Suprapubic skin (tissue), 4 donors: Measurements from ENCODE around the gene NPB. TPM values are rescaled to one million over a fixed set of nuclear protein-coding genes. Genes with fewer than 3 reads are reported as not detected.

Source experiments
- DNase-seq, 2 donors: peaks; one replicate each; pipeline ENCODE4 v3.0.0-alpha.2; 2019; ENCODE audit warnings: low spot score in 2 of 2
- H3K27ac ChIP-seq: fragments of 200-600 bp; sonication (generic); one replicate; pipeline ENCODE4 v1.5.1; 2019
- H3K27me3 ChIP-seq: fragments of 200-600 bp; sonication (generic); one replicate; pipeline ENCODE4 v1.5.1; 2019
- H3K36me3 ChIP-seq: fragments of 200-600 bp; sonication (generic); one replicate; pipeline ENCODE4 v1.5.1; 2019
- H3K4me1 ChIP-seq: fragments of 200-600 bp; sonication (generic); one replicate; pipeline ENCODE4 v1.5.1; 2019
- H3K4me3 ChIP-seq: fragments of 200-600 bp; sonication (generic); one replicate; pipeline ENCODE4 v1.5.1; 2019; ENCODE audit warnings: mild to moderate bottlenecking
- H3K9me3 ChIP-seq: fragments of 200-600 bp; sonication (generic); one replicate; pipeline ENCODE4 v1.5.1; 2019
- CTCF ChIP-seq, 2 donors: fragments of 200-600 bp in 1 of 2; fragments of 450-650 bp in 1 of 2; sonication (generic) in 1 of 2; IDR thresholded peaks; one replicate each; pipeline ENCODE4 v1.5.1; 2016 to 2019; ENCODE audit warnings: antibody characterized with exemption in 2 of 2, mild to moderate bottlenecking in 1 of 2, moderate library complexity in 1 of 2
- EP300 ChIP-seq: sonication (generic); formaldehyde crosslinking; IDR thresholded peaks from one replicate; pipeline ENCODE4 v1.6.1; 2017; ENCODE audit warnings: antibody characterized with exemption
- POLR2A ChIP-seq, 2 donors: fragments of 450-650 bp; IDR thresholded peaks; one replicate each; pipeline ENCODE4 v1.6.1; 2017; ENCODE audit warnings: antibody characterized with exemption in 2 of 2, mild to moderate bottlenecking in 2 of 2, moderate library complexity in 2 of 2
- POLR2AphosphoS5 ChIP-seq, 3 donors: sonication (generic); formaldehyde crosslinking; IDR thresholded peaks; one replicate each; pipeline ENCODE4 v1.6.1; 2017; ENCODE audit warnings: antibody characterized with exemption in 3 of 3
- WGBS: methylation state at CpG from one replicate; pipeline ENCODE4 v1.1.5; 2018; 5-methylcytosine and 5-hydroxymethylcytosine counted together
- total RNA-seq, 4 donors: library from RNA; depleted of rRNA; stranded (reverse); fragments of >200 nt; gene quantifications; one replicate each; pipeline ENCODE4 v1.1.0, GENCODE V29; 2016

NPB gene
- total RNA-seq, 4 donors from 2014 or later: 0.40 TPM; not detected in 3

DNA sequence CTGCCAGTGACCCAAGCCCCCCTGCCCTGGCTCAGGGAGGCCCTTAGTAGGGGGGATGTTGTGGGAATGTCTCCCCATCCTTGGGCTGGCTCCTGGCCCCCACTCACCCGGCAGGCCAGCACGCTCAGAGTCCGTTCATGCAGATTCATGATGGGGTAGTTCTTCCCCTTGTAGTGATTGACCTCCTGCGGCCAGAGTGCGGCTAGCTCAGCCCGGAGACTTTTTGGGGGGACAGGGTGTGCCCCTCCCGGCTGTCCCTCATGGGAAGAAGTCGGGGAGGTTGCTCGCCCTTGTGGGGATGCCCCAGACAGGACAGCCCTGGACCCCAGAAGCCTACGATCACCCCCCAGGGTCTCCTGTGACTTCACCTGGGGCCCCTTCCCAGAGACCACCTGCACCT, 4.0 kb downstream of the NPB start:
- DNase-seq: no peak
- Histone ChIP-seq H3K27me3 (no peaks in the 10 kb centered on the region), H3K9me3 (no peaks in the 10 kb centered on the region), H3K4me3 (no peak overlapping the region), H3K36me3 (peaks cover 37% of the 10 kb centered on the region), H3K27ac (no peak overlapping the region), H3K4me1 (peaks cover 31% of the 10 kb centered on the region)
- WGBS: no CpG with 5 or more reads among the region's 10 CpGs
- TF ChIP-seq CTCF (IDR thresholded peaks at IDR 0.05) (no peak), POLR2AphosphoS5 (IDR thresholded peaks at IDR 0.05) (no peak), EP300 (no peak), POLR2A (IDR thresholded peaks at IDR 0.05) (no peak)

DNA sequence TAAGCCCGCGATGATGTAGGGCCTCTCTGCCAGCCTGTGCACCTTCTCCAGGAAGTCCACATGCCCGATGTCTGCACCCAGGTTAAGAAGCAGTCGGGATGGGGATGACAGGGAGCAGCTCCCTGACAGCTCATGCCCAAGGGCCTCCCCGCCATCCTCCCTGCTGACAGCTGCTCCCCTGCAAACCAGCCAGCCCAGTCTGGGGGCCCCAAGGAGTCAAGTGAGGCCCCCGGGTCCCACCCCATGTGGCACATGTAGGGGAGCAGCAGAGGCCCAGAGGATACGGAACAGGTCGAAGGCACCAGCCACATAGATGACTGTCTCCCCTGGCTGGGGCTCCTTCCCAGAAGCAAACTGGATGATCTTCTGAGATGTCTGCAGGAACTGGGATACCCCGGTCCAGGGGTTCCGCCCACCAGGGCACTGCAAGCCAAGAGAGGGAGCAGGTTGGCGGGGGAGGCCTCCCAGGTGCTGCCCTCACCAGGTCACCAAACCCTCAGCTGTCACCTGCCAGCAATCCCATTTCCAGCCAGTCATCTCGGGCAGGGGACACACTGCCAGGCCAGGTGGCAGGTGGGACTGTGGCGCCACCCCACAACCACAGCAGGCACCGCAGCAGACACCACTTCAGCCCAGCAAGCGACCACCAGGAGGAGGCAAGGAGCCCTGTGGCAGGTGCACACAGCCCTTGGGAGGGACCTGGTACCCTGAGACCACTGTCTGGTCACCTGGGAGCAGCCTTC, 4.6 kb downstream of the NPB start:
- no peaks in the 10 kb centered on the region for H3K27me3 ChIP-seq
- 100% methylated on average over 2 of the region's 15 CpGs for WGBS
- H3K4me1 ChIP-seq: peaks cover 30% of the 10 kb centered on the region
- DNase-seq: no peak
- H3K9me3 ChIP-seq: no peaks in the 10 kb centered on the region
- peaks cover 37% of the 10 kb centered on the region for H3K36me3 ChIP-seq
- no peak for TF ChIP-seq POLR2AphosphoS5 (IDR thresholded peaks at IDR 0.05)
- TF ChIP-seq POLR2A (IDR thresholded peaks at IDR 0.05): no peak
- H3K27ac ChIP-seq: no peak overlapping the region
- no peak overlapping the region for H3K4me3 ChIP-seq

DNA sequence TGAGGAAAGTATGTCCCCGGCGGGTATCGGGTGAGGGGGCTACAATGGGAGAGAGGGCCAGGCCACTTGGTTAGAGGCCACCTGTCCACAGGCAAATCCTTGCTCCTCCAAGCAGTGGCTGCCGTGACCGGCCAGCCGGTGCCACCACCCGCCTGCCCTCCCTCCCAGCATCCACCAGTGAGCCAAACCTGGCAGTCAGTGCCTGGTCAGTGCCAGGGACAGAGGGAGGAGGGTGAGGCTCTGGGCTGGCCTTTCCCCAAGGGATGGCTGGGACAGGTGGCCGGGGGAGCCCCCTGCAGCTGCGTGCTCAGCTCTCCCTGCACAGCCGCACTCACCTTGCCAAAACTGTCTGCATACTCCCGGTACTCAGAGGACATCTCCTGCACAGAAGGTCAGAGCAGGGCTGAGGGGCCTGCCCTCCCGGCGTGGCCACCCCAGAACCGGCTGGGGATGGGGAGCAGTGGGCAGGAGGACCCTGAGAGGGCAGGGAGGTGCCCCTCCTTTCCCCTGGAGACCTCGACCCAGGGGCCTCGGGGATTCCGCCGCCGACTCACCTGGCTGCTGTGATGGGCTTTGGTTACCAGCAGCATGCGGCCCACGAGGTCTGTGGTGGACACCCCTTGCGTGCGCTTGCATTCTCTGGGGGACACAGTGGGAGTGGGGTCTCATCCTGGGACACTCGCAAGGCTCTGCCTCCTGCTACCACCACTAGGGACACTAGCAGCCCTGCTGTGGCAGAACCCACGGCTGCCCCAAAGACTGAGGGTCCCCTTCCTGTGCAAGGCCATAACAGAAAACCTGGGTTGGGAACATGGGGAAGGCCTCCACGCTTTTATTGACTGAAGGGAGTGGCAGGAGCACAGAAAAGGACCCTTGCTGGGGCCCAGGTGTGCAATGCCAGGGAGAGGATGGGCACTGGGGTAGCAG, 5.4 kb downstream of the NPB start:
- no peak for TF ChIP-seq POLR2A (IDR thresholded peaks at IDR 0.05)
- no peak for TF ChIP-seq CTCF (IDR thresholded peaks at IDR 0.05)
- no peak for TF ChIP-seq EP300
- TF ChIP-seq POLR2AphosphoS5 (IDR thresholded peaks at IDR 0.05): no peak
- Histone ChIP-seq H3K27me3 (no peaks in the 10 kb centered on the region), H3K4me3 (no peak overlapping the region), H3K9me3 (no peaks in the 10 kb centered on the region), H3K27ac (no peak overlapping the region), H3K4me1 (peaks cover 30% of the 10 kb centered on the region), H3K36me3 (peaks cover 41% of the 10 kb centered on the region)
- DNase-seq: no peak
- WGBS: 97% methylated on average over 18 of the region's 26 CpGs

DNA sequence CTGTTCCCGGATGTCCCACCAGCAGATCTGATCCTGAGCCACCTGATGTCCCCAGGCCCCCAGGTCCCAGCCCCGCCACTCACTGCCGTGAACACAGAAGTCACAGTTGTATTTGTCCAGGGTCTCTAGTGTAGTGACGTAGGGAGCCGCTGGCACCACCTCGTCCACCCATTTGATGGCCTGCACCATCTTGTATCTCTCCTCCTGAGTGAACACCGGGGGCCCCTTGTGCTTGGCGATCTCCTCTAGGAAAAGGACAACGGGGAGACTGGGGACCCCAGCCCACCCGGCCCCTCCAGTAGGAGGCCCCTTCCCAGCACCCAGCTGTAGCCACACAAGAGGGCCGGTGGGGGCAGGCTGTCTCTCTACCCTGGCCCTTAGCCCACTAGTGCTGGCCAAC, 6.8 kb downstream of the NPB start:
- peaks cover 53% of the 10 kb centered on the region for H3K36me3 ChIP-seq
- no peaks in the 10 kb centered on the region for H3K9me3 ChIP-seq
- no peak for DNase-seq
- no peak overlapping the region for H3K4me3 ChIP-seq
- H3K27me3 ChIP-seq: no peaks in the 10 kb centered on the region
- TF ChIP-seq EP300 (no peak), POLR2AphosphoS5 (IDR thresholded peaks at IDR 0.05) (no peak), CTCF (IDR thresholded peaks at IDR 0.05) (no peak), POLR2A (IDR thresholded peaks at IDR 0.05) (no peak)
- no CpG with 5 or more reads among the region's 11 CpGs for WGBS
- H3K27ac ChIP-seq: no peak overlapping the region
- peaks cover 28% of the 10 kb centered on the region for H3K4me1 ChIP-seq

DNA sequence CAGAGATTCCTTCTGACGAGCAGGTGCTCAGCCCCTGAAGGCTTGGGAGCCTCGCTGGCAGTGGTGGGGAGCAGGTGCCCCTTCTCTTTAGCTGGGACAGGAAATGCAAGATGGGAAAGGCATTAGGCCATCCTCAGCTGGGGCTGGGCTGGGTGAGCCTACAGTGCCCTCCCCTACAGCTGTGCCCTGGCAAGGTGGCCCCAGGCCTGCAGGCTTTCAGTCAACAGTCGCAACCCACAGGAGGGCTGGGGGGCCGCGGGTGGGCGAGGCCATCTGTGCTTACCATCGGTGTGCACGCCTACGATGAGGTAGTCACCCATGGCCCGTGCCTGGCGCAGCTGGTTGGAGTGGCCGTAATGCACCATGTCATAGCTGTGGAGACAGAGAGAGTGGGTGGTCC, 7.2 kb downstream of the NPB start:
- no peak overlapping the region for H3K27ac ChIP-seq
- no peak overlapping the region for H3K4me3 ChIP-seq
- H3K9me3 ChIP-seq: no peaks in the 10 kb centered on the region
- peaks cover 28% of the 10 kb centered on the region for H3K4me1 ChIP-seq
- peaks cover 53% of the 10 kb centered on the region for H3K36me3 ChIP-seq
- no peak for TF ChIP-seq EP300
- no peak for TF ChIP-seq POLR2A (IDR thresholded peaks at IDR 0.05)
- no peak for TF ChIP-seq CTCF (IDR thresholded peaks at IDR 0.05)
- TF ChIP-seq POLR2AphosphoS5 (IDR thresholded peaks at IDR 0.05): no peak
- H3K27me3 ChIP-seq: no peaks in the 10 kb centered on the region
- no peak for DNase-seq
- 96% methylated on average over 8 of the region's 12 CpGs for WGBS
